ENCODE data around the gene TLX1. TPM values are rescaled to one million over a fixed set of nuclear protein-coding genes. Genes with fewer than 3 reads are reported as not detected.

The TLX1 gene
- total RNA-seq, 1 donor from 2014 or later: not detected

GRCh38 chr10:101099901-101100300, 31.2 kb upstream of the TLX1 start:
- no peaks in the 10 kb centered on the region for H3K36me3 Mint-ChIP-seq (ENCODE audit: low read depth)
- ChIA-PET CTCF (interaction anchor here (13.5 kb wide), 1 partner anchor 41 kb away, joined by 275 read pairs; no protein-coding TSS in a partner anchor), POLR2A (interaction anchor here (0.5 kb wide), 1 partner anchor 230 kb away, joined by 3 read pairs; no protein-coding TSS in a partner anchor)
- DNase-seq (no peak), ATAC-seq (ENCODE audit: low read depth) (no peak)
- intact Hi-C loops (cut with micrococcal nuclease): no loop called here
- TF ChIP-seq, protein P1, sequence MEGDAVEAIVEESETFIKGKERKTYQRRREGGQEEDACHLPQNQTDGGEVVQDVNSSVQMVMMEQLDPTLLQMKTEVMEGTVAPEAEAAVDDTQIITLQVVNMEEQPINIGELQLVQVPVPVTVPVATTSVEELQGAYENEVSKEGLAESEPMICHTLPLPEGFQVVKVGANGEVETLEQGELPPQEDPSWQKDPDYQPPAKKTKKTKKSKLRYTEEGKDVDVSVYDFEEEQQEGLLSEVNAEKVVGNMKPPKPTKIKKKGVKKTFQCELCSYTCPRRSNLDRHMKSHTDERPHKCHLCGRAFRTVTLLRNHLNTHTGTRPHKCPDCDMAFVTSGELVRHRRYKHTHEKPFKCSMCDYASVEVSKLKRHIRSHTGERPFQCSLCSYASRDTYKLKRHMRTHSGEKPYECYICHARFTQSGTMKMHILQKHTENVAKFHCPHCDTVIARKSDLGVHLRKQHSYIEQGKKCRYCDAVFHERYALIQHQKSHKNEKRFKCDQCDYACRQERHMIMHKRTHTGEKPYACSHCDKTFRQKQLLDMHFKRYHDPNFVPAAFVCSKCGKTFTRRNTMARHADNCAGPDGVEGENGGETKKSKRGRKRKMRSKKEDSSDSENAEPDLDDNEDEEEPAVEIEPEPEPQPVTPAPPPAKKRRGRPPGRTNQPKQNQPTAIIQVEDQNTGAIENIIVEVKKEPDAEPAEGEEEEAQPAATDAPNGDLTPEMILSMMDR (IDR thresholded peaks at IDR 0.05): no peak
- H3K4me1 Mint-ChIP-seq: no peaks in the 10 kb centered on the region
- H3K9me3 Mint-ChIP-seq: peaks cover 5% of the 10 kb centered on the region
- H3K4me3 Mint-ChIP-seq: no peak overlapping the region
- no peak overlapping the region for H3K27ac Mint-ChIP-seq
- H3K27me3 Mint-ChIP-seq: peaks cover 47% of the 10 kb centered on the region

GRCh38 chr10:101101372-101101881, 29.7 kb upstream of the TLX1 start:
- CTCF ChIA-PET: interaction anchor here (13.5 kb wide), 1 partner anchor 40 kb away, joined by 275 read pairs; no protein-coding TSS in a partner anchor
- Mint-ChIP-seq H3K27ac (no peak overlapping the region), H3K4me3 (no peak overlapping the region), H3K27me3 (peaks cover 41% of the 10 kb centered on the region), H3K36me3 (ENCODE audit: low read depth) (no peaks in the 10 kb centered on the region), H3K9me3 (peaks cover 5% of the 10 kb centered on the region), H3K4me1 (no peaks in the 10 kb centered on the region)
- ATAC-seq (ENCODE audit: low read depth) (no peak), DNase-seq (no peak)
- TF ChIP-seq, protein P1 (IDR thresholded peaks at IDR 0.05): no peak
- intact Hi-C loops (cut with micrococcal nuclease): no loop called here
- POLR2A ChIA-PET: no interaction called here

GRCh38 chr10:101103430-101103829, 27.7 kb upstream of the TLX1 start:
- H3K27ac Mint-ChIP-seq: no peak overlapping the region
- H3K36me3 Mint-ChIP-seq (ENCODE audit: low read depth): no peaks in the 10 kb centered on the region
- peaks cover 5% of the 10 kb centered on the region for H3K9me3 Mint-ChIP-seq
- H3K27me3 Mint-ChIP-seq: peaks cover 43% of the 10 kb centered on the region
- H3K4me1 Mint-ChIP-seq: no peaks in the 10 kb centered on the region
- ATAC-seq (ENCODE audit: low read depth): no peak
- DNase-seq: no peak
- ChIA-PET CTCF (interaction anchor here (13.5 kb wide), 1 partner anchor 38 kb away, joined by 275 read pairs; no protein-coding TSS in a partner anchor), POLR2A (no interaction called here)
- intact Hi-C loops (cut with micrococcal nuclease): no loop called here
- TF ChIP-seq, protein P1 (IDR thresholded peaks at IDR 0.05): no peak
- no peak overlapping the region for H3K4me3 Mint-ChIP-seq

DNA sequence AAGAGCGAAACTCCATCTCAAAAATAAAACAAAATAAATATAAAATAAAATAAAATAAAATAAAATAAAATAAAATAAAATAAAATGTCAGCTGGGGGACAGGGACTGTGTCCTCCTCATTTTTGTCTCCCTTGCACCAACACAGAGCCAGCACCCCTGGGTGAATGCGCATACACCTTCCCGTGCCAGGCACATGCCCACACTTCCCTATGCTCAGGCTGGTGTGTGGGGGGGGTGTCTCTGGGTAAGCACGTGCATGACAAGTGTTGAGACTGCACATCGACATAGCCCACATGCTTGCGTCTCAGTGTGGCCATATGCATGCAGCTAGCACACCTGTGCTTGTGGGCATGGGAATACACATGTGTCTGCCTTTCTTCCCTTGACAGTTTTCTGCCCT, 24.7 kb upstream of the TLX1 start:
- DNase-seq (no peak), ATAC-seq (ENCODE audit: low read depth) (no peak)
- Mint-ChIP-seq H3K9me3 (no peaks in the 10 kb centered on the region), H3K27me3 (peaks cover 38% of the 10 kb centered on the region), H3K4me3 (no peak overlapping the region), H3K4me1 (no peaks in the 10 kb centered on the region), H3K27ac (no peak overlapping the region), H3K36me3 (ENCODE audit: low read depth) (no peaks in the 10 kb centered on the region)
- TF ChIP-seq, protein P1 (IDR thresholded peaks at IDR 0.05): no peak
- intact Hi-C loops (cut with micrococcal nuclease): no loop called here
- ChIA-PET POLR2A (no interaction called here), CTCF (no interaction called here)

- DNase-seq: no peak
- ATAC-seq (ENCODE audit: low read depth): no peak
- no peaks in the 10 kb centered on the region for H3K36me3 Mint-ChIP-seq (ENCODE audit: low read depth)
- POLR2A ChIA-PET: interaction anchor here (0.6 kb wide), 1 partner anchor 1006 kb away, joined by 3 read pairs; no protein-coding TSS in a partner anchor
- no peaks in the 10 kb centered on the region for H3K9me3 Mint-ChIP-seq
- no peaks in the 10 kb centered on the region for H3K4me1 Mint-ChIP-seq
- intact Hi-C loops (cut with micrococcal nuclease): no loop called here
- H3K4me3 Mint-ChIP-seq: no peak overlapping the region
- no peak overlapping the region for H3K27ac Mint-ChIP-seq
- CTCF ChIA-PET: interaction anchor here (2.1 kb wide), 1 partner anchor 12 kb away, joined by 6 read pairs; no protein-coding TSS in a partner anchor
- TF ChIP-seq, protein P1 (IDR thresholded peaks at IDR 0.05): no peak
- peaks cover 36% of the 10 kb centered on the region for H3K27me3 Mint-ChIP-seq
These were observed 23.3 kb upstream of the TLX1 start for GRCh38 chr10:101107771-101108170.
